Myocyte (in vitro differentiated cells): Measurements from ENCODE around the gene FBXO21. TPM values are rescaled to one million over a fixed set of nuclear protein-coding genes. Genes with fewer than 3 reads are reported as not detected.

ENCODE experiments used
- DNase-seq: peaks from one replicate; pipeline ENCODE4 v3.0.0-alpha.2; 2012; ENCODE audit warnings: low read depth
- total RNA-seq: library from RNA; depleted of rRNA; stranded (reverse); fragments of >200 nt; gene quantifications from 2 replicates; pipeline ENCODE4 v1.2.3, GENCODE V29; 2014

The FBXO21 gene
- total RNA-seq, 1 donor from 2014 or later: 38.4 TPM

DNA sequence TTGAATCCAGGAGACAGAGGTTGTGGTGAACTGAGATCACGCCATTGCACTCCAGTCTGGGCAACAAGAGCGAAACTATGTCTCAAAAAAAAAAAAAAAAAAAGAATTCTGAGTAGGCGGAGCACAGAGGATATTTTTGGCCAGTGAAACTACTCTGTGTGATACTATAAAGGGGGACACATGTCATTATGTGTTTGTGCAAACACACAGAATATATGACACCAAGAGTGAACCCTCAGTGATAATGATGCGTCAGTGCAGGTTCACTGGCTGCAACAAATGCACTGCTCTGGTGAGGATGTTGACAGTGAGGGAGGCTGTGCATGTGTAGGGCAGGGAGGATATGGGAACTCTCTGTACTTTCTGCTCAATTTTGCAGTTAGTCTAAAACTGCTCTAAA lies 24.2 kb downstream of the FBXO21 start:
- no peak for DNase-seq

GRCh38 chr12:117165342-117165741 lies 24.9 kb downstream of the FBXO21 start:
- no peak for DNase-seq

- DNase-seq: no peak
These were observed 27.6 kb downstream of the FBXO21 start for GRCh38 chr12:117162633-117163032.

DNA sequence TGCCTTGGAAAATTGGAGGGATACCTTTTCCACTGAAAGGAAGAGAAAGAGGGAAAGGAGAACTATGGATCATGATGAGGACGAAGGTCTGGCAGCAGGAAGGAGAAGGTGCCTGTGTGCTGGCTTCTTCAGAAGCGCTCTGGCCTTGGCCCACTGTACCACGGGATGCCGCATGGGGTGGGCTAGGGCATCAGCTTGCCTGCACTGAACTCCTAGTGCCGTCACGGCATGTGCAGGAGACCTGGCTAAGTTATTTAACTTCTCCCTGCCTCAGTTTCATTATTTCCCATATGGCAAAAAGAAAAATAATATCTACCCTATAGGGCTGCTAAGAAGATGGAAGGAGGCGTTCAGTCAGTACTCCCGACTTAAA lies 28.1 kb downstream of the FBXO21 start:
- no peak for DNase-seq

DNA sequence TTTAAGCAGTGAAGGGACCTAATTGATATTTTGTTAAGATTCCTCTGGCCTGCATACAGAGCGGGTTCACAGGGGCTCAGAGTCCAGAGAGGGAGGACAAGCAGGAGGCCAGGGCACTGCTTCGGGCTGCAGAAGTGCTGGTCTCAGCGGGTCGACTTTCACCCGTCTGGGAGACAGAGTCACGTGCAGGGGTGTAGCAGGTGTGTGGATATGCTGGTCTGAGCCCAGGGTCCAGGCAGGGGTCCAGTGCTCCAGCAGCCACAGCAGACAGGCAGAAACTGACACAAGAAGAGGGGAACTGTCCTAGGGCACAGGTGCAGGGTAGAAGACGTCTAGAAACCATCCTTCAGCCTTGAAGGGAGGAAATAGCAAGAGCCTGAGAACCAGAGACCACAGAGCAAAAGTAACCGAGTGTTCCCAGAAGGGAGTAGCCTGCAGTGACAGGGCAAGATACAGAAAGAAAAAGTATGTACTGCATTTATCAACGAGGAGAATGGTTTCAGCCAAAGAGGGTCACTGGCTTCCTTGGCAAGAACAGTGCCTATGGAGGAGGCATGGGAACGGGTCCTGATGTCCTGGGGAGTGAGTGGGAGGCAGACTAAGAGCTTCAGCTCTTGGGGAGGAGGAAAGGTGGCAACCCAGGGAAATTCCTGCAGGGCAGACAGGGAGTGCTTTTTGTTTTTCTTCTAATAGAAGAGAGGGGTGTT lies 28.7 kb downstream of the FBXO21 start:
- no peak for DNase-seq

DNA sequence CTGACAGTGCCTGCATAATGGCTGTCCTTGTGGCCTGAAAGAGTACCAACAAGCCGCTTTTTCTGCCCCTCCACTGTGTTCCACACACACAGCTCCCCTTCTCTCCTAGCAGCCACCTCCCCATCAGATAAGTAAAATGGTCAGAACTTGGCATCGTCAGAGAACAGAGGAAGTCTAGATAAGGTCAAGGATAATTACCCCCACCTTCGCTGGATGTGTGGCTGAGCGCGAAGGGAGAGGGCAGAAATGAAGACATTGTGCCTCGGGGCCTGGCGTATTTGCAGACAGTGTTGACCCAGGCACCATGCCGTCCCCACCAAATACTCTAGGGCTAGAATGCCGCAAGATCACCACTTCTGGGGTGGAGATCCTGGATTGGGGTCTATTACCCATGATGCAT lies 30.6 kb downstream of the FBXO21 start:
- DNase-seq: no peak

DNA sequence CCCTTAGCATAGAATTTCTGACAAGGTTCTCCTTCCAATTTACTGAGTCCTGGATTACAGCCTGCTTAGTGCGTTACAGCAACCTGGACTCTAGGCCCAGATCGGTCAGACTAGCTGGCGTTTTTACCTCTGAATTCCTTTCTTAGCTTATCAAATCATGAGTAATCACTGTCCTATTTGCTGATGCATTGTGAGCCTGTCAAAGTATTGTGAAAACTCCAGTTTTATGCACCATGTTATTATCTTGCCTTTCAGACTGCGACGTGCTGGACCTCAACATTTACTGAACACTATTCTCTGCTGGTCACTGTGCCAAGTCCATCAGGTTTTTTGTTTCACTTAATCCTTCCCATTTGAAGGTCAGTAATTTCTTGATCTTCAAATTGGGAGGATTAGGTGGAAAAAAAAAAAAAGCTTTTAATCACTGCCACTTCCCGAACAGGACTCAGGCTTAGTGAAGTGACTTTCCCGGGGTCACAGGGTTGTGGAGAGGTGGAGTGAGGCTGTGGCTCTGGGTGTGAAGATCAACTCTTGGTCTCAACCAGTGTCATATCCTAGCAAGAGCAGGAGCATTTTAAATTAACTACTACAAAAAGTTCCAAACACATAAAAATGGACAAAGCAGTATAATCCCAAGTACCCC lies 31.2 kb downstream of the FBXO21 start:
- DNase-seq: no peak

DNA sequence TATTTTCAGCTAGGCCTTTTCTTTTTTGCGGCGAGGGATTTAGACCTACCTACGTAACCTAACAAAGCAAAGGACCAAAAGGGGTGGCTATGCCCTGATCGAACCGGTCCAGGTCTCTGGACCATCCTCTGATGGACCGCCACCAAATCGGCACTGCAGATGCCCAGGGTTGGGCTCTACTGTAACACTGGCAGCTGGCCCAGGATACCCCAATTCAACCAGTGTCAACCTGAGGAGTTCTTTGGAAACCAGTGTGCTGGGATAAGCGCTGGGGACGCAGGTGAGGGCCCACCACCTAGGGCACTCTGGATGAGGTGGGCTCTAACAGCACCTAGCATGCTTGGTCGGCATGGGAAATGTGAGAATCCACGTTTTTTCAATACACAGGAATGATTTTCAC lies 32.2 kb downstream of the FBXO21 start:
- DNase-seq: no peak

DNA sequence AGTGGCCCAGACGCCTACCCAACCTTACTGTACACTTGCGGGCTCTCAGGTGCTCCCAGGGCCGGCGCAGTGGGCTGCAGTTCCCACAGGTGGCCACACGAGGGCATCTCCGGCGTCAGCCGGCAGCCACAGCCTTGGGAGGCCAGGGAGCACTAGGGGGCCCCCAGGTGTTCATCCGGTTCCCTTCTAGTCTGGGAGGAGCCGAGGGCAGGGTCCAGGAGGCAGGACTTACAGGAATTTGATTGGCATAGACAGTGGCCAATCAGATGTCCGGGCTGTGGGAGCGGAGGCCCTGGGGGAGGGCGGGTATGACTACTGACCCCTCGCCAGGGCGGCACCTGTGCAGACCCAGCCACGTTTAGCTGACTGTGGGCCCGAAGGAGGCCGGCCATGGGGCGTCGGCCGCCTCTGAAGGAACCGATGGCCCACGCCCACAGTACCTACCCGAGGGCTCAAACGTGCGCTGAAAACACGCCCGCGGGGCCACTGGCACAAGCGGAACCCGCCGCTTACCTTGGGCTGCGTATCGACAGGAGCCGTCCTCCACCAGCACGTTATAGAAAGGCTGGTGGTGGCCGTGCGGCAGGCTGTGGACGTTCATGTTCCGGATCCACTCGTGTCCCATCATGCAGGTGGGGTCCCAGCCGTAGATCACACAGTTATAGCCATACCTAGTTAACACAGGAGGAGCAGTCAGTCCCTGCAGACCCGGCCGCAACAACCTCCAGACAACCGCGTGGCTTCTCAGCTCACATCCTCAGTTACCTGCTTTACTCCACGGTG lies 34.8 kb downstream of the FBXO21 start:
- DNase-seq: peak; percentile 5

- DNase-seq: no peak
These were observed 37.2 kb downstream of the FBXO21 start for GRCh38 chr12:117152793-117153775.

DNA sequence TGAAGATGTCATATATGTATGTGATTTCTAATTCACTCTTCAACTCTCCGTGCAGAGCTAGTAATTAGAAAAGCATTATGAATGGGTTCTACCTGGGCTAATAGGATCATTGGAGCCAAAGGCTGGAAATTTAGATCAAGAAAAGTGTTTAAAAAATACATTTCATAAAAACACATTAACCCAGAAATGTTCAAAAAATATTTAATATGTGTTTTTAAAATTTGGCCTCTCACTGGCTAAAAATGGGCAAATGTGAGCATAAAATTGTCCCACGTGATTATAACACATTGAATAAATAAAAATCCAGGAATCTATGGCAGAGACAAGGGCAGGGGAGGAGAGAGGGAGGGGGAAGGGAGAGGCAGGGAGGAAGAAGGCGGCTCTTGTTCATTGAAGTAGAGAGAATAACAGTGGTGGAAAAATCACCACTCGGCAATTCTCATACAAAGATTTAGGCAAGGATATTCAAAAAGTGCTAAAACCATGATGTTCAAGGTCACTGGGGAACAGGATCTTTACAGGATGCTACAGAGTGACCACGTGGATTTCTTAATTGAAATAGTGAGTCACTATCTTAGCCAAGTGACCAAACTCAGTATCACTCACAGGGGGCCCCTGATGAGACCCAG lies 38.8 kb downstream of the FBXO21 start:
- DNase-seq: no peak

DNA sequence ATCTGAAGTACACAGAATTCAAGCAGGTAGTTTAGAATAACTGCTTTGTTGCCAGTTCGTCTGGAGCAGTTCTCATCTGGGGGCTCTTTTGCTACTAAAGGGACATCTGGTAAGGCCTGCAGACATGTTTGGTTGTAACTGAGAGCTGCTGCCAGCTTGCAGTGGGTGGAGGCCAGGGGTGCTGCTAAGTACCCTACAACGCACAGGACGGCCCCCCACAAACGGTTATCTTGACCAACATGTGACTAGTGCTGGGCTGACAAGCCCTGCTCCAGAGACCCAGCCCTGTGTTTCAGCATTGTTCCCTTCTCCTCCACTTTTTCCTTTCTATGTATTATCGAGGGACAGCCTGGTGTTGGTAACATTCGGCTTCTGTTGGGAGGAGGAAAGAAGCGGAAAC lies 40.8 kb downstream of the FBXO21 start:
- no peak for DNase-seq

GRCh38 chr12:117148642-117149041 lies 41.6 kb downstream of the FBXO21 start:
- no peak for DNase-seq

DNA sequence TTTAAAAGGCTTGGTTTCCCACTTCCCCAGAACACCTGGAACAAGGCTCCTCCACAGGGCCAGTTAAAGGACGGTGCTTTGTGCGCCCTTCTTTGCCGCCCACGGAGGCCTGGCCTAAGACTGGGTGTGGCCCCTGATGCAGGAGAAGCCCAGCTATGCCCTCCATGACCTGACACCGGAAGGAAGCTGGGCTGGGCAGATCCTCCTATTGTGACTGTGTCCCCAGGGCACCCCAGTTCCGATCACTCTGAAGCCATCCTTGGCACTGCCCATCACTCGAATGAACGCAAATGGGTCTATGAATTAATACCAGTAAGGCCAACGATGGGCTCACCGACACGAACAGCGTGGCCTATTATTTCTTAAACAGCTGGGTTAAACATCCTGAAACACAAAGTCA lies 42.6 kb downstream of the FBXO21 start:
- no peak for DNase-seq

GRCh38 chr12:117145597-117146154 lies 44.6 kb downstream of the FBXO21 start:
- DNase-seq: no peak

- no peak for DNase-seq
These were observed 45.7 kb downstream of the FBXO21 start for GRCh38 chr12:117144599-117144998.

- no peak for DNase-seq
These were observed 47.2 kb downstream of the FBXO21 start for GRCh38 chr12:117143008-117143532.

- no peak for DNase-seq
These were observed 48.2 kb downstream of the FBXO21 start for GRCh38 chr12:117142094-117142493.

DNA sequence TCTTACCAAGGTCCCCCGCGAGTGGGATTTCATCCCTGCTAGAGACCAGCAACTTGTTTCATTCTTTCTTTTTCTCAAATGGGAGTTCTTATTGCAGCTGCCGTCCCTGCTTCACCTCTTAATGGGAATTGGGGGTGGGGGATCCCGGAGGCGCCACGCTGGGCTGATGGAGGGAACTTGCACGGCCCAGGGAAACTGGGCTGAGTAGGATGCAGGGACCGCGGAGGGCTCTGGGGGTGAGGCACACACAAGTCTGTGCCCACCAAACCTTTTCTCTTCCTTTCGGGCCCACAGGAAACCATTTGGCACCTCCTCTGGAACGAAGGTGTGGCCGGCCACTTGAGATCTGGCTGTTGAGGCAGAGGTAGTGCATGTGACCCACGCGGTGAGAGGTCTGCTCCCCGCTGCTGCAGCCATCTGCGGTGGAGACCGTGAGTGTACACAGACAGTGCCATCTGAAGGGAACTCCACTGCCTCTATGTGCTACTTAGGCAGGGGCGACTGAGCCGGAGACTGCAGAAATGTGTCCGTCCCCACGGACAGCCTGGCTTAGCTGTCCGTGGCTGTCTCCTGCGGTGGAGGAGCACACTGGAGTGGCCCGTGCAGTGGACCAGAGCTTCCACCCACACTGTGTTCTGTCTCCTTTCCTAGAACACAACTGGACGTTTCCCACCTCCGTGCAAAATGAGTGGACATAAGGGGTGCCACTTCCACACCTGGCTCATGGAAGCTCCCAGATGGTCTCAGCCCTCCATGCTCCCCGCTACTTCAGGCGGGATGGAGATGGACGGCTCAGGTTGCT lies 49.0 kb downstream of the FBXO21 start:
- no peak for DNase-seq
